Measurements from ENCODE around the gene ZBTB20.

Gene ZBTB20

GRCh38 chr3:114623420-114624046 is 523.6 kb downstream of the ZBTB20 start:
- Histone ChIP-seq H3K79me2 (ENCODE audit: low read length) (no peaks in the 10 kb centered on the region), H3K4me2 (ENCODE audit: low read depth, low read length) (no peak overlapping the region)

GRCh38 chr3:114622001-114622400 is 525.1 kb downstream of the ZBTB20 start:
- no peak for DNase-seq
- H3K9ac ChIP-seq (ENCODE audit: low read length), result no peak overlapping the region
- no peaks in the 10 kb centered on the region for H4K20me1 ChIP-seq (ENCODE audit: insufficient read depth, low read length)
- H3K4me1 ChIP-seq (ENCODE audit: low read length), result no peaks in the 10 kb centered on the region
- no peaks in the 10 kb centered on the region for H3K27me3 ChIP-seq (replicated peaks; ENCODE audit: insufficient read depth, low read length)
- no peak overlapping the region for H3K4me3 ChIP-seq (ENCODE audit: low read length)
- H3K9me3 ChIP-seq (replicated peaks; ENCODE audit: insufficient read depth, low read length), result no peaks in the 10 kb centered on the region
- no peak overlapping the region for H2AFZ ChIP-seq (ENCODE audit: low read length)
- H3K9me2 ChIP-seq (replicated peaks; ENCODE audit: insufficient read depth, low read length), result no peaks in the 10 kb centered on the region
- H3K79me2 ChIP-seq (ENCODE audit: low read length), result no peaks in the 10 kb centered on the region
- H3F3A ChIP-seq (ENCODE audit: insufficient read depth, low read length), result no peaks in the 10 kb centered on the region
- no peak overlapping the region for H3K4me2 ChIP-seq (ENCODE audit: low read depth, low read length)
- H3K27ac ChIP-seq (ENCODE audit: low read length), result no peak overlapping the region
- H3K36me3 ChIP-seq (replicated peaks; ENCODE audit: insufficient read depth, low read length), result no peaks in the 10 kb centered on the region
- TF ChIP-seq EZH2 (optimal IDR thresholded peaks at IDR 0.05; ENCODE audit: low read depth, low read length), result no peak
- TF ChIP-seq EZH2phosphoT487 (IDR thresholded peaks at IDR 0.05; ENCODE audit: low read length), result no peak
- TF ChIP-seq CTCF (IDR thresholded peaks at IDR 0.05; ENCODE audit: low read length), result no peak

More at GRCh38 chr3:114623420-114624046, 523.6 kb downstream of the ZBTB20 start:
- Histone ChIP-seq H3K27me3 (replicated peaks; ENCODE audit: insufficient read depth, low read length) (no peaks in the 10 kb centered on the region), H3K4me1 (ENCODE audit: low read length) (no peaks in the 10 kb centered on the region), H3K36me3 (replicated peaks; ENCODE audit: insufficient read depth, low read length) (no peaks in the 10 kb centered on the region), H3K27ac (ENCODE audit: low read length) (no peak overlapping the region), H3K9me2 (replicated peaks; ENCODE audit: insufficient read depth, low read length) (no peaks in the 10 kb centered on the region), H2AFZ (ENCODE audit: low read length) (no peak overlapping the region), H3K9me3 (replicated peaks; ENCODE audit: insufficient read depth, low read length) (no peaks in the 10 kb centered on the region), H3K9ac (ENCODE audit: low read length) (no peak overlapping the region), H3K4me3 (ENCODE audit: low read length) (no peak overlapping the region), H3F3A (ENCODE audit: insufficient read depth, low read length) (no peaks in the 10 kb centered on the region), H4K20me1 (ENCODE audit: insufficient read depth, low read length) (no peaks in the 10 kb centered on the region)
- TF ChIP-seq EZH2phosphoT487 (IDR thresholded peaks at IDR 0.05; ENCODE audit: low read length), result no peak
- TF ChIP-seq EZH2 (optimal IDR thresholded peaks at IDR 0.05; ENCODE audit: low read depth, low read length), result no peak
- no peak for TF ChIP-seq CTCF (IDR thresholded peaks at IDR 0.05; ENCODE audit: low read length)
- DNase-seq, result no peak

GRCh38 chr3:114619771-114620170 is 527.3 kb downstream of the ZBTB20 start:
- Histone ChIP-seq H3K27me3 (replicated peaks; ENCODE audit: insufficient read depth, low read length) (no peaks in the 10 kb centered on the region), H3K36me3 (replicated peaks; ENCODE audit: insufficient read depth, low read length) (no peaks in the 10 kb centered on the region), H3K4me2 (ENCODE audit: low read depth, low read length) (no peak overlapping the region), H4K20me1 (ENCODE audit: insufficient read depth, low read length) (no peaks in the 10 kb centered on the region), H3K27ac (ENCODE audit: low read length) (no peak overlapping the region), H3K79me2 (ENCODE audit: low read length) (no peaks in the 10 kb centered on the region), H3K9ac (ENCODE audit: low read length) (no peak overlapping the region), H3K4me3 (ENCODE audit: low read length) (no peak overlapping the region), H3K4me1 (ENCODE audit: low read length) (no peaks in the 10 kb centered on the region), H3F3A (ENCODE audit: insufficient read depth, low read length) (no peaks in the 10 kb centered on the region), H3K9me2 (replicated peaks; ENCODE audit: insufficient read depth, low read length) (no peaks in the 10 kb centered on the region), H2AFZ (ENCODE audit: low read length) (no peak overlapping the region), H3K9me3 (replicated peaks; ENCODE audit: insufficient read depth, low read length) (no peaks in the 10 kb centered on the region)
- TF ChIP-seq EZH2 (optimal IDR thresholded peaks at IDR 0.05; ENCODE audit: low read depth, low read length) (no peak), CTCF (IDR thresholded peaks at IDR 0.05; ENCODE audit: low read length) (no peak)
- DNase-seq, result no peak

Data from MM.1S (cell line).